Right lung (tissue), 5 donors: Measurements from ENCODE around the gene RCC2. TPM values are rescaled to one million over a fixed set of nuclear protein-coding genes. Genes with fewer than 3 reads are reported as not detected.

ENCODE experiments used
- DNase-seq, 2 donors: peaks; one replicate each; pipeline ENCODE4 v3.0.0-alpha.2; 2013
- polyA plus RNA-seq, 5 donors: library from polyadenylated mRNA; unstranded; fragments of 120-200 nt; gene quantifications; one replicate each; pipeline versions ENCODE4 v1.2.1 to v1.2.3, GENCODE V29; 2013; ENCODE audit warnings: inconsistent platforms in 1 of 5, low replicate concordance in 1 of 5; ENCODE audit not compliant: insufficient read length in 5 of 5, insufficient read depth in 1 of 5

Gene RCC2
- polyA plus RNA-seq, 5 donors, result 77.8 to 93.6 (median 83.1) TPM

- no peak for DNase-seq
Measured at GRCh38 chr1:17451731-17452130, 12.3 kb upstream of the RCC2 start.

- no peak for DNase-seq
Measured at GRCh38 chr1:17447501-17447992, 8.1 kb upstream of the RCC2 start.

- DNase-seq, result no peak
Measured at GRCh38 chr1:17442841-17443240, 3.4 kb upstream of the RCC2 start.

GRCh38 chr1:17441993-17442357, 2.5 kb upstream of the RCC2 start:
- no peak for DNase-seq

GRCh38 chr1:17441265-17441992, 2.0 kb upstream of the RCC2 start:
- DNase-seq, result no peak

- DNase-seq, result no peak
Measured at GRCh38 chr1:17440827-17441168, 1.3 kb upstream of the RCC2 start.

- DNase-seq, result no peak
Measured at GRCh38 chr1:17440074-17440826, 773 bp upstream of the RCC2 start.

GRCh38 chr1:17438318-17439249, 893 bp downstream of the RCC2 start:
- DNase-seq, result no peak

GRCh38 chr1:17437580-17438317, 1.7 kb downstream of the RCC2 start:
- peak in 1 of 2 donors; percentile 48 for DNase-seq

- no peak for DNase-seq
Measured at GRCh38 chr1:17437260-17437579, 2.3 kb downstream of the RCC2 start.

- DNase-seq, result no peak
Measured at GRCh38 chr1:17436380-17437174, 2.9 kb downstream of the RCC2 start.

GRCh38 chr1:17434601-17435000, 4.9 kb downstream of the RCC2 start:
- no peak for DNase-seq

GRCh38 chr1:17434016-17434415, 5.5 kb downstream of the RCC2 start:
- DNase-seq, result no peak

GRCh38 chr1:17433261-17433660, 6.2 kb downstream of the RCC2 start:
- no peak for DNase-seq

- no peak for DNase-seq
Measured at GRCh38 chr1:17432412-17432811, 7.1 kb downstream of the RCC2 start.

- DNase-seq, result no peak
Measured at GRCh38 chr1:17429183-17429582, 10.3 kb downstream of the RCC2 start.

- no peak for DNase-seq
Measured at GRCh38 chr1:17427696-17428660, 11.5 kb downstream of the RCC2 start.

GRCh38 chr1:17425806-17426600, 13.5 kb downstream of the RCC2 start:
- no peak for DNase-seq

GRCh38 chr1:17423781-17424245, 15.7 kb downstream of the RCC2 start:
- DNase-seq, result peak in 1 of 2 donors; percentile 48
